CD8-positive, alpha-beta memory T cell (primary cell): Measurements from ENCODE around the gene MTR. TPM values are rescaled to one million over a fixed set of nuclear protein-coding genes. Genes with fewer than 3 reads are reported as not detected.
"Not testable (repeated sequence)": the region's sequence is repeated elsewhere in the genome, so short reads cannot be mapped to it uniquely, and the experiment has no call there.

Experiments
- CTCF ChIA-PET: fragments of 350-600 bp; sonication (Branson Sonifier 250); formaldehyde crosslinking; loops from one replicate; lab custom pipeline; 2021; ENCODE audit warnings: antibody characterized with exemption; lab: Charles Lee
- POLR2A ChIA-PET: fragments of 350-600 bp; sonication (Branson Sonifier 250); formaldehyde crosslinking; loops from one replicate; lab custom pipeline; 2021; ENCODE audit warnings: antibody characterized with exemption; lab: Charles Lee
- DNase-seq, 5 donors: peaks; one replicate each; pipeline versions ENCODE4 v3.0.0 to v3.0.0-alpha.2; 2020 to 2022; ENCODE audit warnings: mixed read lengths in 1 of 5
- H3K27ac ChIP-seq: one replicate; pipeline ENCODE4 v1.7.0; 2013; ENCODE audit warnings: low read depth, mild to moderate bottlenecking, low read length, moderate library complexity
- H3K27me3 ChIP-seq: 2 replicates; pipeline ENCODE4 v1.7.0; 2013; ENCODE audit warnings: low read length, mild to moderate bottlenecking; ENCODE audit not compliant: insufficient read depth, poor library complexity, severe bottlenecking
- H3K36me3 ChIP-seq: 2 replicates; pipeline ENCODE4 v1.7.0; 2013; ENCODE audit warnings: mild to moderate bottlenecking, low read length, moderate library complexity; ENCODE audit not compliant: insufficient read depth
- H3K4me1 ChIP-seq: 2 replicates; pipeline ENCODE4 v1.7.0; 2013; ENCODE audit warnings: mild to moderate bottlenecking, low read length, moderate library complexity; ENCODE audit not compliant: insufficient read depth
- H3K4me3 ChIP-seq: 2 replicates; pipeline ENCODE4 v1.7.0; 2013; ENCODE audit warnings: mild to moderate bottlenecking, low read length
- H3K9me3 ChIP-seq: 2 replicates; pipeline ENCODE4 v1.7.0; 2013; ENCODE audit warnings: mild to moderate bottlenecking, low read length
- H3K27ac Mint-ChIP-seq, 8 donors: one replicate each; pipeline ENCODE4 v1.8.0; 2020 to 2021; ENCODE audit warnings: mixed read lengths in 8 of 8, mild to moderate bottlenecking in 6 of 8, inconsistent platforms in 3 of 8, moderate library complexity in 3 of 8
- H3K27me3 Mint-ChIP-seq, 2 donors: one replicate each; pipeline ENCODE4 v1.8.0; 2020 to 2021; ENCODE audit warnings: mixed read lengths in 2 of 2, mild to moderate bottlenecking in 1 of 2, moderate library complexity in 1 of 2
- H3K36me3 Mint-ChIP-seq, 3 donors: one replicate each; pipeline ENCODE4 v1.8.0; 2020 to 2021; ENCODE audit warnings: mixed read lengths in 3 of 3, inconsistent platforms in 1 of 3, mild to moderate bottlenecking in 1 of 3
- H3K4me1 Mint-ChIP-seq, 3 donors: one replicate each; pipeline ENCODE4 v1.8.0; 2020 to 2021; ENCODE audit warnings: mixed read lengths in 3 of 3, inconsistent platforms in 1 of 3, mild to moderate bottlenecking in 1 of 3
- H3K4me3 Mint-ChIP-seq, 7 donors: one replicate each; pipeline ENCODE4 v1.8.0; 2020 to 2021; ENCODE audit warnings: mixed read lengths in 7 of 7, mild to moderate bottlenecking in 6 of 7, moderate library complexity in 4 of 7, inconsistent platforms in 2 of 7
- H3K9me3 Mint-ChIP-seq, 5 donors: one replicate each; pipeline ENCODE4 v1.8.0; 2020 to 2022; ENCODE audit warnings: mixed read lengths in 5 of 5, mild to moderate bottlenecking in 3 of 5, moderate library complexity in 2 of 5, inconsistent platforms in 1 of 5
- polyA plus RNA-seq: library from polyadenylated mRNA; unstranded; fragments of 300-500 nt; fragmentation: Illumina TruSeq; gene quantifications from one replicate; pipeline ENCODE4 v1.2.3, GENCODE V29; 2021
- total RNA-seq, 2 experiments: library from RNA; stranded (reverse); gene quantifications; one replicate each; pipeline ENCODE4 v1.2.3, GENCODE V29; 2021

Gene MTR
- total and polyA plus RNA-seq, 3 experiments from 2014 or later, result 21.1 to 52.8 (median 48.0) TPM

DNA sequence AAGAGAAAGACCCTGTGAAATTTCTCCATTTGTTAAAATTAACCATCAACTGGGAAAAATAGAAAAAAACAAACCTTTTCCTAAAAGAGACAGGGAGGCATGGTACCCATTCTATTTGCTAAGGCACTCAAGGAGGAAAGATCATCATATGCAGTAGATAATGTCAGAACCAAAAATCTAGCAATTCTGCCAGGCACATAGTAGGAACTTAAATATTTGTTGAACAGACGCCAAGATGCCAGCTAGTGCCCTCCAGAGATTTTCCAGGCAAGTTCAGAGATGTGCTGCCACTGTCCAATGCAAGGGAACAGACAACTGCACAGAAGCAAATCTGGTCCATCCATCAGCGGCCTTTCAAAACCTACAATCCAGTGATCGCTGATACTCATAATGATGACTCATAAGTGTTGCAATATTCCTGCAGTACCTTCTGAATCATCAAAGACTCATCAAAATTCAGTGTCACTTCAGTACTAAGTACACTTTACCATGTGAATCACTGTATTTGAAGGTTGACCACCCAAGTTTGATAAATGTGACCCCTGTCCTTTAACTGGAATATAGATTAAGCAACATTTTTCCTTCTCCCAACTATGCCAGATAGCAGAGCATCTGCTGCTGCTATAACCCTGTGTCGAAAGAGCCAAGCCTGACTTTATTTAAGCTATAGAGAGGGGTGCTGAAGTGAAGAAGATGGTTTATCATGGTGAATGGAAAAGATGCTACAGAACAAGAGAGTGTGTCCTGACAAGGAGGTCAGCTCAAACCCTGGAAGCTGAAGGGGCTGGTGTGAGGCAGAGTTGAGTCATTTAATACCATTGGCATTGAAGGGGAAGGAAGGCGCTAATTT lies 110.0 kb downstream of the MTR start:
- Mint-ChIP-seq H3K27me3 (no peaks in the 10 kb centered on the region), H3K36me3 (peaks cover 9 to 27% (median 18%) of the 10 kb centered on the region in 3 donors), H3K4me1 (no peaks in the 10 kb centered on the region), H3K9me3 (peaks cover 5 to 15% (median 8%) of the 10 kb centered on the region in 5 donors), H3K27ac (peak overlapping the region in 1 of 8 donors; percentile 14), H3K4me3 (no peak overlapping the region)
- H3K27me3 ChIP-seq, result no peaks in the 10 kb centered on the region
- H3K4me1 ChIP-seq, result no peaks in the 10 kb centered on the region
- no peak for DNase-seq
- ChIA-PET POLR2A (no interaction called here), CTCF (no interaction called here)
- H3K36me3 ChIP-seq, result no peaks in the 10 kb centered on the region
- no peak overlapping the region for H3K27ac ChIP-seq
- H3K9me3 ChIP-seq, result no peaks in the 10 kb centered on the region
- H3K4me3 ChIP-seq, result no peak overlapping the region

DNA sequence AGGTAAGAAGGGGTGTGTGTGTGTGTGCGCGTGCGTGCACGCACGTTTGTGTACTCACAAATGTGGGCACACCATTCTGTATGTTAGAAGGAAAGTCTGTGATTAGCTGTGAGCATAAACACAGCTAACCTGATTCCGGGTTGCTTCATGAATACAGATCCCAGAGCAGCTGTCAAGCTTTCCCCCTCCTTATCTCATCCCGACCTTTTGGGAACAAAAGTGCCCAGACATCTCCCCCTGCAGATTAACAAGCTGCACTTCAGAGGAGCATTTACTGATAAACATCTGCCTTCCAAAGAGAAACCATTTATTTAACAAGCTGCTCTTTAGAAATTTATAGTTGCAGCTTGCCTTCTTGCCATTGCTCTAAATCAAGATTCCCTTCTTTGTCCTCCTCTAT lies 112.1 kb downstream of the MTR start:
- no peak overlapping the region for H3K27ac ChIP-seq
- Mint-ChIP-seq H3K4me3 (no peak overlapping the region), H3K4me1 (no peaks in the 10 kb centered on the region), H3K27me3 (no peaks in the 10 kb centered on the region), H3K36me3 (peaks cover 1 to 10% (median 2%) of the 10 kb centered on the region in 3 donors), H3K9me3 (peaks cover 2 to 6% (median 3%) of the 10 kb centered on the region in 5 donors), H3K27ac (peak overlapping the region in 1 of 8 donors; percentile 43)
- no peaks in the 10 kb centered on the region for H3K9me3 ChIP-seq
- DNase-seq, result no peak
- ChIA-PET CTCF (no interaction called here), POLR2A (no interaction called here)
- no peaks in the 10 kb centered on the region for H3K4me1 ChIP-seq
- no peaks in the 10 kb centered on the region for H3K27me3 ChIP-seq
- H3K36me3 ChIP-seq, result no peaks in the 10 kb centered on the region
- no peak overlapping the region for H3K4me3 ChIP-seq

DNA sequence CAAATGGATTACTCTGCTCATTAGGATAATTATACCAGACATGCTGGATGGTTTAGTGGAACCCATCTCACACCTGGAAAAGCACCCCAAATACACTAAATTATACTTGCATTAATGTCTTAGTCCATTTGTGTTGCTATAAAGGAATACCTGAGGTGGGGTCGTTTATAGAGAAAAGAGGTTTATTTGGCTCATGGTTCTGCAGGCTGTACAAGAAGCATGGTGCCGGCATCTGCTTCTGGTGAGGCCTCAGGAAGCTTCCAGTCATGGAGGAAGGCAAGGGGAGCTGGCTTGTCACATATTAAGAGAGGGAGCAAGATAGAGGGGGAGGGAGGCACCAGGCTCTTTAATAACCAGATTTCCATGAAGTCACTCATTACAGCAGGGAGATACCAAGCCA lies 113.6 kb downstream of the MTR start:
- Mint-ChIP-seq H3K4me1 (no peaks in the 10 kb centered on the region), H3K4me3 (no peak overlapping the region), H3K36me3 (peaks cover 0 to 3% (median 1%) of the 10 kb centered on the region in 3 donors), H3K27ac (no peak overlapping the region), H3K9me3 (peaks cover 0 to 6% (median 3%) of the 10 kb centered on the region in 5 donors), H3K27me3 (peaks cover 0 to 5% of the 10 kb centered on the region in 2 donors)
- no peak overlapping the region for H3K27ac ChIP-seq
- H3K36me3 ChIP-seq, result no peaks in the 10 kb centered on the region
- H3K4me3 ChIP-seq, result no peak overlapping the region
- POLR2A ChIA-PET, result no interaction called here
- CTCF ChIA-PET, result no interaction called here
- no peak for DNase-seq
- no peaks in the 10 kb centered on the region for H3K9me3 ChIP-seq
- no peaks in the 10 kb centered on the region for H3K4me1 ChIP-seq
- no peaks in the 10 kb centered on the region for H3K27me3 ChIP-seq

GRCh38 chr1:236911047-236911446 lies 116.0 kb downstream of the MTR start:
- H3K27me3 ChIP-seq, H3K27ac ChIP-seq, H3K36me3 ChIP-seq, POLR2A ChIA-PET, H3K27ac Mint-ChIP-seq, H3K4me3 Mint-ChIP-seq, CTCF ChIA-PET, H3K4me1 ChIP-seq, H3K4me1 Mint-ChIP-seq, H3K4me3 ChIP-seq, H3K9me3 ChIP-seq, DNase-seq: not testable (repeated sequence)
- Mint-ChIP-seq H3K9me3 (peaks cover 3 to 11% (median 6%) of the 10 kb centered on the region in 5 donors), H3K27me3 (peaks cover 0 to 13% of the 10 kb centered on the region in 2 donors), H3K36me3 (peaks cover 1 to 17% (median 6%) of the 10 kb centered on the region in 3 donors)

- Histone ChIP-seq H3K36me3 (no peaks in the 10 kb centered on the region), H3K4me3 (no peak overlapping the region), H3K4me1 (no peaks in the 10 kb centered on the region), H3K27me3 (no peaks in the 10 kb centered on the region), H3K9me3 (peaks cover 4% of the 10 kb centered on the region), H3K27ac (no peak overlapping the region)
- CTCF ChIA-PET, result no interaction called here
- Mint-ChIP-seq H3K36me3 (peaks cover 9 to 35% (median 15%) of the 10 kb centered on the region in 3 donors), H3K27me3 (peaks cover 0 to 13% of the 10 kb centered on the region in 2 donors), H3K27ac (no peak overlapping the region), H3K9me3 (peaks cover 11 to 21% (median 15%) of the 10 kb centered on the region in 5 donors), H3K4me3 (no peak overlapping the region), H3K4me1 (no peaks in the 10 kb centered on the region)
- DNase-seq, result no peak
- POLR2A ChIA-PET, result no interaction called here
Observed at GRCh38 chr1:236913371-236914037, 118.4 kb downstream of the MTR start.

DNA sequence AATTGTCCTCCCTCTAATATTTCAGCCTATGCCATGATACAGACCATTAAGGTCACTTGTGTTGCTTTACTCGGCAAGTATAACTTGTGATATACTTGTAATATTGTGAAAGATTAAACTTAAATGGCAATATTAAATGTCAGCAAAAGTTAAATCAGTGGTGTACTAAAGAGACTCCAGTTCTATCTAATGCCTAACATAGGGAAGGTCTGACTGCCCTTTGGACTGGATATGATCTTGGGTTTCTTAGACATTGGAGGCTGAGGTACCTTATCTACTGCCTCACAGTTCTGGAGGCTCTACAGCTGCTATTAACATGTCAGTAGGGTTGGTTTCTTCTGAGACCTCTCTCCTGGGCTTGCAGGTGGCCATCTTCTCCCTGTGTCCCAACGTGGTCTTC lies 119.3 kb downstream of the MTR start:
- Histone ChIP-seq H3K36me3 (no peaks in the 10 kb centered on the region), H3K4me3 (no peak overlapping the region), H3K27me3 (no peaks in the 10 kb centered on the region), H3K27ac (no peak overlapping the region), H3K4me1 (no peaks in the 10 kb centered on the region), H3K9me3 (peaks cover 4% of the 10 kb centered on the region)
- no peak overlapping the region for H3K4me3 Mint-ChIP-seq
- H3K4me1 Mint-ChIP-seq, result no peaks in the 10 kb centered on the region
- DNase-seq, result no peak
- H3K9me3 Mint-ChIP-seq, result peaks cover 11 to 19% (median 14%) of the 10 kb centered on the region in 5 donors
- peaks cover 8 to 40% (median 15%) of the 10 kb centered on the region in 3 donors for H3K36me3 Mint-ChIP-seq
- CTCF ChIA-PET, result no interaction called here
- no peak overlapping the region for H3K27ac Mint-ChIP-seq
- peaks cover 0 to 13% of the 10 kb centered on the region in 2 donors for H3K27me3 Mint-ChIP-seq
- POLR2A ChIA-PET, result no interaction called here

- H3K9me3 Mint-ChIP-seq, result peaks cover 11 to 19% (median 17%) of the 10 kb centered on the region in 5 donors
- H3K4me3 Mint-ChIP-seq, result no peak overlapping the region
- peaks cover 0 to 13% of the 10 kb centered on the region in 2 donors for H3K27me3 Mint-ChIP-seq
- H3K4me1 Mint-ChIP-seq, result no peaks in the 10 kb centered on the region
- H3K27ac Mint-ChIP-seq, result no peak overlapping the region
- H3K36me3 Mint-ChIP-seq, result peaks cover 8 to 46% (median 15%) of the 10 kb centered on the region in 3 donors
- no peaks in the 10 kb centered on the region for H3K36me3 ChIP-seq
- H3K9me3 ChIP-seq, result peaks cover 4% of the 10 kb centered on the region
- H3K27me3 ChIP-seq, result no peaks in the 10 kb centered on the region
- H3K4me1 ChIP-seq, result no peaks in the 10 kb centered on the region
- H3K4me3 ChIP-seq, result no peak overlapping the region
- CTCF ChIA-PET, result no interaction called here
- DNase-seq, result no peak
- POLR2A ChIA-PET, result no interaction called here
- H3K27ac ChIP-seq, result no peak overlapping the region
Observed at GRCh38 chr1:236916131-236916800, 121.2 kb downstream of the MTR start.

DNA sequence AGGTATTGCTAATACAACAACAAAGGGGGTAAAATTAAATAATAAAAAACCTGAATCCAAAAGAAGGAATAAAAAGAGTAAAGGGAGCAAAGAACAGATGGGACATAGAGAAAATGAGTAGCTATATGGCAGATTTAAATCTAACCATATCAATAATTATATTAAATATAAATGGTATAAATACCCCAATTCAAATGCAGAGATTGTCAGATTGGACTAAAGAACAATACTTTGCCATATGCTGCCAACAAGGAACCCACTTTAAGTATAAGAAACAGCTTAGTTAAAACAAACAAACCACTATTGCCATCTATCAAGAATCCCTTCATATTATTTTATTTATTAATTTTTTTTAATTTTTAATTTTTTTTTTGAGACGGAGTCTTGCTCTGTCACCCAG lies 122.4 kb downstream of the MTR start:
- H3K27ac ChIP-seq, result no peak overlapping the region
- H3K4me3 ChIP-seq, result no peak overlapping the region
- Mint-ChIP-seq H3K27me3 (peaks cover 0 to 13% of the 10 kb centered on the region in 2 donors), H3K4me1 (no peaks in the 10 kb centered on the region), H3K27ac (no peak overlapping the region), H3K9me3 (peaks cover 11 to 19% (median 17%) of the 10 kb centered on the region in 5 donors), H3K36me3 (peaks cover 8 to 46% (median 15%) of the 10 kb centered on the region in 3 donors), H3K4me3 (no peak overlapping the region)
- CTCF ChIA-PET, result no interaction called here
- POLR2A ChIA-PET, result no interaction called here
- H3K9me3 ChIP-seq, result peaks cover 4% of the 10 kb centered on the region
- DNase-seq, result no peak
- H3K27me3 ChIP-seq, result no peaks in the 10 kb centered on the region
- H3K36me3 ChIP-seq, result no peaks in the 10 kb centered on the region
- H3K4me1 ChIP-seq, result no peaks in the 10 kb centered on the region
